C4-2B (cell line): ENCODE data around the gene CHN2.

ENCODE experiments used
- ZFX ChIP-seq: fragments of 450-650 bp; IDR thresholded peaks from 2 replicates; pipeline ENCODE4 v1.6.1; 2017
- TF ChIP-seq, protein P1 (sequence below): fragments of 450-650 bp; conservative IDR thresholded peaks from 2 replicates; pipeline ENCODE4 v1.5.1; 2017; ENCODE audit warnings: mild to moderate bottlenecking

DNA sequence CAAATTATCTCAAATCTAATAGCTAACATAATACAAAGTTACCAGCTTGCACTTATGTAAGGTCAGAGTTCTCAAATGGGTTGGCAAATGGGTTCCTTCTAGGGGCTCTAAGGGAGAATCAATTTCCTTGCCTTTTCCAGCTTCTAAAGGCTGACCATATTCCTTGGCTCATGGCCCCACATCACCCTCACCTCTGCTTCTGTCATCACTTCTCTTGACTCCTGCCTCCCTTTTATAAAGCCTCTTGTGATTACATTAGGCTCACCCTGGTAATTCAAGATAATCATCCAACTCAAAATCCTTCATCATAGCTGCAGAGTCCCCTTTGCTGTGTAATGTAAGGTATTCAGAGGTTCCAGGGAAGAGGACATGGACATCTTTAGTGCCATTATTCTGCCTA, 42.1 kb downstream of the CHN2 start:
- TF ChIP-seq, protein P1, sequence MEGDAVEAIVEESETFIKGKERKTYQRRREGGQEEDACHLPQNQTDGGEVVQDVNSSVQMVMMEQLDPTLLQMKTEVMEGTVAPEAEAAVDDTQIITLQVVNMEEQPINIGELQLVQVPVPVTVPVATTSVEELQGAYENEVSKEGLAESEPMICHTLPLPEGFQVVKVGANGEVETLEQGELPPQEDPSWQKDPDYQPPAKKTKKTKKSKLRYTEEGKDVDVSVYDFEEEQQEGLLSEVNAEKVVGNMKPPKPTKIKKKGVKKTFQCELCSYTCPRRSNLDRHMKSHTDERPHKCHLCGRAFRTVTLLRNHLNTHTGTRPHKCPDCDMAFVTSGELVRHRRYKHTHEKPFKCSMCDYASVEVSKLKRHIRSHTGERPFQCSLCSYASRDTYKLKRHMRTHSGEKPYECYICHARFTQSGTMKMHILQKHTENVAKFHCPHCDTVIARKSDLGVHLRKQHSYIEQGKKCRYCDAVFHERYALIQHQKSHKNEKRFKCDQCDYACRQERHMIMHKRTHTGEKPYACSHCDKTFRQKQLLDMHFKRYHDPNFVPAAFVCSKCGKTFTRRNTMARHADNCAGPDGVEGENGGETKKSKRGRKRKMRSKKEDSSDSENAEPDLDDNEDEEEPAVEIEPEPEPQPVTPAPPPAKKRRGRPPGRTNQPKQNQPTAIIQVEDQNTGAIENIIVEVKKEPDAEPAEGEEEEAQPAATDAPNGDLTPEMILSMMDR = no peak
- TF ChIP-seq ZFX = no peak
